Neuronal stem cell (in vitro differentiated cells): ENCODE measurements around the gene TXNL4B.

Experiments used
- DNase-seq: peaks from one replicate; pipeline ENCODE4 v3.0.0-alpha.2; 2013; ENCODE audit warnings: low spot score
- H2AFZ ChIP-seq: one replicate; pipeline ENCODE4 v1.6.1; 2013; ENCODE audit warnings: mild to moderate bottlenecking, low read length, inconsistent platforms
- H2AK5ac ChIP-seq: 2 replicates; pipeline ENCODE4 v1.6.1; 2013; ENCODE audit warnings: low read depth, mild to moderate bottlenecking, inconsistent platforms, low read length, moderate library complexity, mixed read lengths
- H2BK120ac ChIP-seq: 2 replicates; pipeline ENCODE4 v1.6.1; 2013; ENCODE audit warnings: low read depth, mild to moderate bottlenecking, inconsistent platforms, low read length, moderate library complexity, mixed read lengths
- H2BK12ac ChIP-seq: one replicate; pipeline ENCODE4 v1.6.1; 2013; ENCODE audit warnings: low read length, inconsistent platforms
- H2BK15ac ChIP-seq: 2 replicates; pipeline ENCODE4 v1.6.1; 2013; ENCODE audit warnings: mild to moderate bottlenecking, low read length, inconsistent platforms, mixed read lengths
- H2BK5ac ChIP-seq: one replicate; pipeline ENCODE4 v1.6.1; 2013; ENCODE audit warnings: inconsistent platforms, mild to moderate bottlenecking, low read length, moderate library complexity
- H3K14ac ChIP-seq: one replicate; pipeline ENCODE4 v1.6.1; 2013; ENCODE audit warnings: low read length, inconsistent platforms
- H3K18ac ChIP-seq: 2 replicates; pipeline ENCODE4 v1.6.1; 2013; ENCODE audit warnings: low read length, inconsistent platforms
- H3K23ac ChIP-seq: 2 replicates; pipeline ENCODE4 v1.6.1; 2013; ENCODE audit warnings: low read depth, mild to moderate bottlenecking, mixed read lengths, low read length, inconsistent platforms; ENCODE audit not compliant: poor library complexity
- H3K27ac ChIP-seq: replicated peaks from 3 replicates; pipeline ENCODE4 v1.5.1; 2013; ENCODE audit warnings: low read length, inconsistent platforms
- H3K27me3 ChIP-seq, 3 experiments: 2 replicates each; pipeline ENCODE4 v1.6.1; 2013; ENCODE audit warnings: low read length in 3 of 3, mild to moderate bottlenecking in 2 of 3, inconsistent platforms in 1 of 3, low read depth in 1 of 3, mixed read lengths in 1 of 3, moderate library complexity in 1 of 3; ENCODE audit not compliant: control insufficient read depth in 3 of 3, insufficient read depth in 3 of 3
- H3K36me3 ChIP-seq, 2 donors: replicated peaks in 1 of 2; 2 replicates each; pipeline ENCODE4 v1.6.1; 2013; ENCODE audit warnings: low read length in 2 of 2; ENCODE audit not compliant: control insufficient read depth in 2 of 2, insufficient read depth in 2 of 2
- H3K4ac ChIP-seq: 2 replicates; pipeline ENCODE4 v1.6.1; 2013; ENCODE audit warnings: inconsistent platforms, mild to moderate bottlenecking, low read length, moderate library complexity
- H3K4me1 ChIP-seq, 2 donors: 1 replicate in 1 of 2; 2 replicates in 1 of 2; pipeline ENCODE4 v1.6.1; 2013; ENCODE audit warnings: low read length in 2 of 2, low read depth in 1 of 2; ENCODE audit not compliant: control insufficient read depth in 2 of 2, insufficient read depth in 1 of 2
- H3K4me2 ChIP-seq: one replicate; pipeline ENCODE4 v1.6.1; 2013; ENCODE audit warnings: mild to moderate bottlenecking, low read length, inconsistent platforms; ENCODE audit not compliant: insufficient read depth, poor library complexity, severe bottlenecking
- H3K4me3 ChIP-seq, 2 donors: 2 replicates each; pipeline ENCODE4 v1.5.1; 2013; ENCODE audit warnings: low read length in 2 of 2, mild to moderate bottlenecking in 2 of 2, inconsistent platforms in 1 of 2, moderate library complexity in 1 of 2
- H3K79me1 ChIP-seq: one replicate; pipeline ENCODE4 v1.6.1; 2013; ENCODE audit warnings: low read depth, mild to moderate bottlenecking, inconsistent platforms, low read length, moderate library complexity
- H3K9ac ChIP-seq: one replicate; pipeline ENCODE4 v1.6.1; 2013; ENCODE audit warnings: mild to moderate bottlenecking, low read depth, low read length, inconsistent platforms; ENCODE audit not compliant: poor library complexity
- H3K9me3 ChIP-seq, 2 donors: replicated peaks in 1 of 2; 2 replicates each; pipeline versions ENCODE3 to v1.6.1; 2013; ENCODE audit warnings: low read length in 2 of 2, mild to moderate bottlenecking in 2 of 2, inconsistent platforms in 1 of 2, low read depth in 1 of 2, mixed read lengths in 1 of 2, moderate library complexity in 1 of 2; ENCODE audit not compliant: control insufficient read depth in 2 of 2, insufficient read depth in 1 of 2
- H4K8ac ChIP-seq: one replicate; pipeline ENCODE4 v1.6.1; 2013; ENCODE audit warnings: low read depth, mild to moderate bottlenecking, inconsistent platforms, low read length, moderate library complexity
- H4K91ac ChIP-seq: one replicate; pipeline ENCODE4 v1.6.1; 2013; ENCODE audit warnings: low read length, low read depth, mild to moderate bottlenecking, inconsistent platforms; ENCODE audit not compliant: poor library complexity
- WGBS, 2 donors: extraction: QIAGEN DNeasy Blood & Tissue Kit; methylation state at CpG; one replicate each; pipeline ENCODE4 v1.1.7; 2013; ENCODE audit warnings: missing lambda C conversion rate in 2 of 2, mixed read lengths in 1 of 2; ENCODE audit not compliant: insufficient read length in 2 of 2, insufficient replicate concordance in 1 of 2; ENCODE audit errors: extremely low coverage in 2 of 2; 5-methylcytosine and 5-hydroxymethylcytosine counted together

The TXNL4B gene

DNA sequence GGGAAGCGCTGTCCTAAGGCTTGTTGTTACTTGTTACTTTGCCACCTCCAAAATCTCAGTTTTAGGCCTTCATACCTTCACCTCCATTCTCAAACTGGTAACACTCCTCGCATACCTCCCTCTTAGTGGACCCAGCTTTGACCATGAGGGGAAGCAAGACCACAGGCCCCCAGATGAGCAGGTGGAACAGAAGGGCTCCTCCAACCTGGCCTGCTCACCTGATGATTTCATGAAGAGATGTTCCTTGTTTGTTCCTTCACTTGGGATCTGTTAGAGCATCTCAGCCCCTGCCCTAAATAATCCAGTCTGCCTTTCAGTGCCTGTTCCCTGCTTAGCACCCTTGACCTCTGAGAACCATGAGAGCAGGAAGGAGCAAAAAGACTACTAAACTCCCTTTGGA is 28.9 kb upstream of the TXNL4B start:
- no peak overlapping the region for H4K8ac ChIP-seq
- no peak overlapping the region for H3K4me3 ChIP-seq
- no peaks in the 10 kb centered on the region for H3K27me3 ChIP-seq
- H3K23ac ChIP-seq = no peak overlapping the region
- no peak overlapping the region for H2BK12ac ChIP-seq
- no peak overlapping the region for H3K27ac ChIP-seq
- H3K4me2 ChIP-seq = no peak overlapping the region
- no peak overlapping the region for H3K18ac ChIP-seq
- no peak overlapping the region for H2BK15ac ChIP-seq
- H3K14ac ChIP-seq = no peak overlapping the region
- no peak overlapping the region for H2AFZ ChIP-seq
- H2AK5ac ChIP-seq = no peak overlapping the region
- no CpG with 5 or more reads among the region's 2 CpGs for WGBS, 2 donors
- H2BK120ac ChIP-seq = no peak overlapping the region
- peaks cover 0 to 2% of the 10 kb centered on the region in 2 donors for H3K36me3 ChIP-seq
- H3K4me1 ChIP-seq = peaks cover 3 to 13% of the 10 kb centered on the region in 2 donors
- H3K9me3 ChIP-seq = peaks cover 0 to 2% of the 10 kb centered on the region in 2 donors
- DNase-seq = no peak
- H3K4ac ChIP-seq = no peak overlapping the region
- no peak overlapping the region for H3K9ac ChIP-seq
- H4K91ac ChIP-seq = no peak overlapping the region
- no peaks in the 10 kb centered on the region for H3K79me1 ChIP-seq
- H2BK5ac ChIP-seq = no peak overlapping the region

DNA sequence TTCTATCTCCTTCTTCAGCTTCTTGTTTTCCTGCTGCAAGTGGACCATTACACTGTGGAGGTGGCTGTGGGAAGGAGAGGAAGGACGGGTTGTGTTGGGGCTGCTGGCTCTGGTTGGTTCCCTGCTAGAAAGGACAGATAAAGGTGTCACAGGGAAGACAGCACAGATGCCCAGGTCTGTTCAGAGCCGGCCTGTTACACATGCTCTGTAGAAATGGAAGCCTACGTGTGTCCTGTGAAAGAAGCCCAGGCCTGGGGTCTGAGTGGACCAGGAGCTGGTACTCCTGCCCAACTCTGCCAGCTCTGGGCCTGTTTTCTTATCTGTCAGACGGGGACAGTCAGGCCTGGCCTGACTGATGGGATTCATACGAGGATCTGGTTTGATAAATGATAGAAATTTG is 26.6 kb upstream of the TXNL4B start:
- peaks cover 2 to 8% of the 10 kb centered on the region in 2 donors for H3K9me3 ChIP-seq
- no peak overlapping the region for H4K8ac ChIP-seq
- H3K4me2 ChIP-seq = no peak overlapping the region
- no peak overlapping the region for H2BK120ac ChIP-seq
- H2AFZ ChIP-seq = no peak overlapping the region
- no peak overlapping the region for H3K9ac ChIP-seq
- peaks cover under 1 to 5% of the 10 kb centered on the region in 2 donors for H3K4me1 ChIP-seq
- no peak overlapping the region for H3K27ac ChIP-seq
- no peak overlapping the region for H2BK15ac ChIP-seq
- no peak overlapping the region for H3K14ac ChIP-seq
- H3K36me3 ChIP-seq = peaks cover 0 to 2% of the 10 kb centered on the region in 2 donors
- H3K4me3 ChIP-seq = no peak overlapping the region
- no peak overlapping the region for H2BK5ac ChIP-seq
- no peak for DNase-seq
- no peak overlapping the region for H3K4ac ChIP-seq
- H2BK12ac ChIP-seq = no peak overlapping the region
- H3K27me3 ChIP-seq = no peaks in the 10 kb centered on the region
- H3K23ac ChIP-seq = no peak overlapping the region
- H3K79me1 ChIP-seq = no peaks in the 10 kb centered on the region
- no peak overlapping the region for H2AK5ac ChIP-seq
- WGBS, 2 donors = no CpG with 5 or more reads among the region's 5 CpGs
- H3K18ac ChIP-seq = no peak overlapping the region
- no peak overlapping the region for H4K91ac ChIP-seq

DNA sequence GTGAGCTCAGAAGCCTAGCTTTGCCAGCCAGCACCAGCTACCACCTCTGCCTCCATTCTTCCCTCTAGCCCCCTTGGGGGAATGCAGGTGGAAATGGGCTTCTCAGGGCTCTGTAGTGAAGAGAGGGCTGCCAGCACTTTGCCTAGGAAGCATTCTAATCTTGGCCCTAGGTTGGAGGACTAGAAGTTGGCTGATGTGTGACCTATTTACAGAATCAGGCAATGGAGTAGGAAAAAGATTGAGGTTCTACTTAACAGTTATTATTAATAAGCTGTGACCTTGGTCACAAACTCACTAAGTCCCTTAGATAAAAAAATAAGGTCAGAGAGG is 20.2 kb upstream of the TXNL4B start:
- DNase-seq = no peak
- Histone ChIP-seq H3K27me3 (no peaks in the 10 kb centered on the region), H3K4me1 (peaks cover 1 to 4% of the 10 kb centered on the region in 2 donors), H3K9me3 (peaks cover 0 to 13% of the 10 kb centered on the region in 2 donors), H3K9ac (no peak overlapping the region), H3K4ac (no peak overlapping the region), H4K8ac (no peak overlapping the region), H2BK5ac (no peak overlapping the region), H3K23ac (no peak overlapping the region), H2BK15ac (no peak overlapping the region), H3K27ac (no peak overlapping the region), H2AFZ (no peak overlapping the region), H3K36me3 (peaks cover 40 to 53% of the 10 kb centered on the region in 2 donors), H3K18ac (no peak overlapping the region), H3K79me1 (no peaks in the 10 kb centered on the region), H2BK12ac (no peak overlapping the region), H3K4me2 (no peak overlapping the region), H3K14ac (no peak overlapping the region), H2BK120ac (no peak overlapping the region), H3K4me3 (no peak overlapping the region), H2AK5ac (no peak overlapping the region), H4K91ac (no peak overlapping the region)

DNA sequence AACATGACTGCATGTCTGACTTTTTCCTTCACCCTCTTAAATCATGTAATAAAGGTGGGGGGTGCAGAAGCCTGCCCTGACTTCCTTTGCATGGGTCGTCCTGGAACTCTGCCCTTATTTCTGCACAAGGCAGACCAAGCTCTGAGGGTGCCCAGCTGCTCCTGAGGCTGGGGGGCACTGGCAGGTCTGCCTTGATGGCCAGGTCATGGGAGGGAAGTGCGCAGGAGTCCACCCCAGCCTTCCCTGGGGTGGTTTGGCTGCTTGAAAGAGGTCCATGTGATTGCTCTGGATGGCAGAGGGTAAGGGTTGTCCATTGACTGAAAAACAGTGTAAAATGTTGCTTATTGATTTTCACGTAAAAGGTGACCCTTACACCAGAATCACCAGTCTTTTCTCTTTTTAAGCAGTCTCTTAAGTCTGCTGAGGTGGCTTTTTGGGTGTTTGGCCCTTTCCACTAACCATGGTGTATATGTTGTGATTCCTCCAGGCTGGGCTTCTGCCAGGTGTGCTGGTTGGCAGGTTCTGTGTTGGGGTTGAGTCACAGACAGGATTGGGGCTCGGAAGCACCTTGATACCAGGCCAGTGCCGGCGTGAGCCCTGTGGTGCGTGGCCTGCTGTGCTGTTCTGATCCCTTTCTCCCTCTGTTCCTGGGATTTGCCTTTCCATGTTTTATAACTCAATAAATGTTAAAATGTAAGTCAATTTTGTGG is 19.6 kb upstream of the TXNL4B start:
- peaks cover 0 to 13% of the 10 kb centered on the region in 2 donors for H3K9me3 ChIP-seq
- H2BK15ac ChIP-seq = no peak overlapping the region
- no peak overlapping the region for H2BK5ac ChIP-seq
- H3K4me3 ChIP-seq = no peak overlapping the region
- H3K23ac ChIP-seq = no peak overlapping the region
- peaks cover 1 to 4% of the 10 kb centered on the region in 2 donors for H3K4me1 ChIP-seq
- no peaks in the 10 kb centered on the region for H3K79me1 ChIP-seq
- no peak overlapping the region for H2BK12ac ChIP-seq
- no peak overlapping the region for H4K8ac ChIP-seq
- H2AK5ac ChIP-seq = no peak overlapping the region
- H3K27ac ChIP-seq = no peak overlapping the region
- H3K36me3 ChIP-seq = peaks cover 46 to 58% of the 10 kb centered on the region in 2 donors
- no peaks in the 10 kb centered on the region for H3K27me3 ChIP-seq
- no peak overlapping the region for H3K14ac ChIP-seq
- H4K91ac ChIP-seq = no peak overlapping the region
- WGBS, 2 donors = no CpG with 5 or more reads among the region's 7 CpGs
- no peak overlapping the region for H3K18ac ChIP-seq
- no peak for DNase-seq
- H3K9ac ChIP-seq = no peak overlapping the region
- no peak overlapping the region for H3K4me2 ChIP-seq
- H3K4ac ChIP-seq = no peak overlapping the region
- no peak overlapping the region for H2AFZ ChIP-seq
- no peak overlapping the region for H2BK120ac ChIP-seq
